K562 (cell line): ENCODE results near the gene HSF2BP. TPM values are rescaled to one million over a fixed set of nuclear protein-coding genes. Genes with fewer than 3 reads are reported as not detected.

ENCODE experiments used
- ASH1L ChIP-seq: fragments of 450-650 bp; IDR thresholded peaks from 2 replicates; pipeline ENCODE4 v1.6.1; 2018; ENCODE audit warnings: borderline replicate concordance, mild to moderate bottlenecking, low read depth; ENCODE audit not compliant: partially characterized antibody
- CTCF ChIP-seq, 3 experiments: IDR thresholded peaks in 2 of 3; conservative IDR thresholded peaks in 1 of 3; 2 replicates each; pipeline ENCODE4 v1.5.1; 2011 to 2012; ENCODE audit warnings: low read length in 3 of 3, mild to moderate bottlenecking in 3 of 3, control low read depth in 2 of 3, improper control_type of control experiment in 1 of 3, inconsistent platforms in 1 of 3, low read depth in 1 of 3, mixed read lengths in 1 of 3, moderate library complexity in 1 of 3; ENCODE audit not compliant: insufficient read depth in 2 of 3
- EP300 ChIP-seq: IDR thresholded peaks from 2 replicates; pipeline ENCODE4 v1.6.1; 2012; ENCODE audit warnings: low read length, improper control_type of control experiment
- FOXK2 ChIP-seq, 2 experiments: fragments of 450-650 bp; IDR thresholded peaks in 1 of 2; conservative IDR thresholded peaks in 1 of 2; 2 replicates each; pipeline ENCODE4 v1.6.1; 2016; ENCODE audit warnings: low read depth in 2 of 2, mild to moderate bottlenecking in 1 of 2
- NFIC ChIP-seq: fragments of 450-650 bp; IDR thresholded peaks from 2 replicates; pipeline ENCODE4 v1.6.1; 2017; ENCODE audit warnings: mild to moderate bottlenecking, inconsistent platforms
- PHB2 ChIP-seq: fragments of 450-650 bp; IDR thresholded peaks from 2 replicates; pipeline ENCODE4 v1.6.1; 2017; ENCODE audit warnings: low read depth
- RAD21 ChIP-seq, 2 experiments: fragments of 250-450 bp in 1 of 2; fragments of 450-650 bp in 1 of 2; sonication (Bioruptor Pico) in 1 of 2; formaldehyde crosslinking in 1 of 2; IDR thresholded peaks in 1 of 2; conservative IDR thresholded peaks in 1 of 2; 2 replicates each; pipeline versions ENCODE4 v1.4.0 to v1.8.0; 2020 to 2022; ENCODE audit warnings: mild to moderate bottlenecking in 2 of 2, moderate library complexity in 1 of 2
- RB1 ChIP-seq: fragments of 450-650 bp; IDR thresholded peaks from 2 replicates; pipeline ENCODE4 v1.6.1; 2017; ENCODE audit warnings: low read depth, mild to moderate bottlenecking
- RHOXF2B ChIP-seq: fragments of 250-450 bp; sonication (Bioruptor Pico); conservative IDR thresholded peaks from 2 replicates; pipeline ENCODE4 v1.5.1; 2021
- SAFB ChIP-seq: fragments of 200-400 bp; formaldehyde crosslinking; IDR thresholded peaks from 2 replicates; pipeline ENCODE4 v1.6.1; 2017; ENCODE audit warnings: low read depth, low read length, borderline replicate concordance
- TOE1 ChIP-seq, 2 experiments: fragments of 450-650 bp in 1 of 2; sonication (generic) in 1 of 2; formaldehyde crosslinking in 1 of 2; IDR thresholded peaks; 2 replicates each; pipeline versions ENCODE4 v1.7.1 to v1.8.0; 2016 to 2022; ENCODE audit warnings: borderline replicate concordance in 2 of 2, mild to moderate bottlenecking in 2 of 2, antibody characterized with exemption in 1 of 2, inconsistent platforms in 1 of 2, low read depth in 1 of 2, missing genetic modification reagents in 1 of 2, moderate library complexity in 1 of 2
- ZBTB5 ChIP-seq: fragments of 450-650 bp; IDR thresholded peaks from 2 replicates; pipeline ENCODE4 v1.6.1; 2017; ENCODE audit warnings: antibody characterized with exemption
- ZNF592 ChIP-seq: fragments of 450-650 bp; IDR thresholded peaks from 2 replicates; pipeline ENCODE4 v1.6.1; 2017; ENCODE audit warnings: antibody characterized with exemption, mild to moderate bottlenecking
- polyA plus RNA-seq, 8 experiments: library from polyadenylated mRNA; depleted of rRNA in 4 of 8; stranded (reverse) in 5 of 8; unstranded in 3 of 8; fragments of >200 nt; fragmentation: Nextera tagmentation in 2 of 8; fragmentation: Illumina TruSeq in 1 of 8; extraction: Ambion mirVana in 2 of 8; extraction: Trizol in 1 of 8; gene quantifications; 2 replicates each; pipeline versions ENCODE4 v1.2.1 to v1.2.3, GENCODE V29; 2011 to 2014; ENCODE audit warnings: inconsistent platforms in 1 of 8, missing spikeins in 1 of 8
- total RNA-seq, 7 experiments: library from RNA; depleted of rRNA in 6 of 7; stranded (reverse); fragments of >200 nt in 6 of 7; fragmentation: Illumina TruSeq in 2 of 7; extraction: Trizol in 2 of 7; gene quantifications; 2 replicates each; pipeline versions ENCODE4 v1.2.1 to v1.2.3, GENCODE V29; 2011 to 2021; ENCODE audit warnings: low replicate concordance in 1 of 7

The HSF2BP gene
- total and polyA plus RNA-seq, 9 of the 15 experiments (the other 6 are each of a cell fraction or from before 2014, with no cell fraction given) = 0.04 to 0.57 (median 0.20) TPM; not detected in 2

- no peak for TF ChIP-seq ZBTB5
- TF ChIP-seq PHB2 = no peak
- TF ChIP-seq RAD21 (CRISPR knock-in tag; conservative IDR thresholded peaks at IDR 0.05 in 1 of 2, IDR thresholded peaks at IDR 0.05 in 1 of 2) = peak; percentile 24 to 75; a peak in 2 of 4 replicates
- peak; percentile 30; the same call in 1 of the 2 replicates for TF ChIP-seq NFIC
- no peak for TF ChIP-seq ASH1L
- peak; percentile 23; the same call in 1 of the 2 replicates for TF ChIP-seq RB1
- no peak for TF ChIP-seq ZNF592
- TF ChIP-seq SAFB = no peak
- peak; percentile 52 to 54; a peak in 2 of 4 replicates for TF ChIP-seq FOXK2 (conservative IDR thresholded peaks at IDR 0.05 in 1 of 2, IDR thresholded peaks at IDR 0.05 in 1 of 2; ENCODE audit: low read depth in 2 of 2)
- no peak for TF ChIP-seq RHOXF2B (CRISPR knock-in tag)
- TF ChIP-seq CTCF (IDR thresholded peaks at IDR 0.05 in 2 of 3, conservative IDR thresholded peaks at IDR 0.05 in 1 of 3; ENCODE audit: insufficient read depth in 2 of 3, low read depth in 1 of 3, low read length in 3 of 3) = peak; percentile 87 to 97 (median 90)
- 0 out of 2 replicates have a peak, but pooled peaks have one; percentile 9 for TF ChIP-seq EP300
- TF ChIP-seq TOE1 (IDR thresholded peaks at IDR 0.05; ENCODE audit: borderline replicate concordance) = peak; percentile 20; the same call in 1 of the 2 replicates
- TF ChIP-seq TOE1 (CRISPR knock-in tag; IDR thresholded peaks at IDR 0.05; ENCODE audit: borderline replicate concordance, low read depth) = no peak
These were observed 47.5 kb downstream of the HSF2BP start (continued) for GRCh38 chr21:43611598-43612369.
